Caki2 (cell line): ENCODE measurements around the gene PALM. TPM values are rescaled to one million over a fixed set of nuclear protein-coding genes. Genes with fewer than 3 reads are reported as not detected.

Source experiments
- DNase-seq: peaks from one replicate; pipeline ENCODE4 v3.0.0-alpha.2; 2015; ENCODE audit warnings: low read depth
- in situ Hi-C: cut with HindIII; loops from 2 replicates; pipeline ENCODE4 v1.10.0; 2016; ENCODE audit warnings: low sequenced_read_pairs, low pct_unique_long_range_greater_than_20kb, mixed read lengths
- total RNA-seq: library from RNA; depleted of rRNA; stranded (reverse); fragments of >200 nt; shearing (Covaris generic); gene quantifications from 2 replicates; pipeline ENCODE4 v1.2.3, GENCODE V29; 2014; ENCODE audit warnings: low replicate concordance

PALM gene
- total RNA-seq, 1 experiment from 2014 or later, result 14.1 TPM

DNA sequence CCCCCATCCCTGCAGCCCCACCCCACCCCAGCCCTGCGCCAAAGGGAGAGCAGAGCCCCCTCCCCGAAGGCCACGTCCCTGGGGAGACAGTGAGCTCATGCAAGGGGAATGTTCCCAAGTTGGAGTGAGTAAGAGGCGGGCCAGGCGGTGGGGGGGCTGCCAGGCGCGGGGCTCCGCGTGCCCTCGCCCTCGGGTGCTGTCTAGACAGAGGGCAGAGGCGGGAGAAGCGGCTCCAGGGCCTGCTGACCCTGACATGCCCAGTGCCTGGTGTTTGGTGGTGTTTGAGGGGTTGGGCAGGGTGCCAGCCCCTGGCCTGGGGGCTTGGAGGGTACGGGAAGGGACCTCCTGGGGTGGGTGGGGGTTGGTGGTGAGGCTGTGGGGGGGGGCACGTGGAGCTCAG is 31.5 kb upstream of the PALM start:
- peak; percentile 74 for DNase-seq
- in situ Hi-C loops, result no loop called here

DNA sequence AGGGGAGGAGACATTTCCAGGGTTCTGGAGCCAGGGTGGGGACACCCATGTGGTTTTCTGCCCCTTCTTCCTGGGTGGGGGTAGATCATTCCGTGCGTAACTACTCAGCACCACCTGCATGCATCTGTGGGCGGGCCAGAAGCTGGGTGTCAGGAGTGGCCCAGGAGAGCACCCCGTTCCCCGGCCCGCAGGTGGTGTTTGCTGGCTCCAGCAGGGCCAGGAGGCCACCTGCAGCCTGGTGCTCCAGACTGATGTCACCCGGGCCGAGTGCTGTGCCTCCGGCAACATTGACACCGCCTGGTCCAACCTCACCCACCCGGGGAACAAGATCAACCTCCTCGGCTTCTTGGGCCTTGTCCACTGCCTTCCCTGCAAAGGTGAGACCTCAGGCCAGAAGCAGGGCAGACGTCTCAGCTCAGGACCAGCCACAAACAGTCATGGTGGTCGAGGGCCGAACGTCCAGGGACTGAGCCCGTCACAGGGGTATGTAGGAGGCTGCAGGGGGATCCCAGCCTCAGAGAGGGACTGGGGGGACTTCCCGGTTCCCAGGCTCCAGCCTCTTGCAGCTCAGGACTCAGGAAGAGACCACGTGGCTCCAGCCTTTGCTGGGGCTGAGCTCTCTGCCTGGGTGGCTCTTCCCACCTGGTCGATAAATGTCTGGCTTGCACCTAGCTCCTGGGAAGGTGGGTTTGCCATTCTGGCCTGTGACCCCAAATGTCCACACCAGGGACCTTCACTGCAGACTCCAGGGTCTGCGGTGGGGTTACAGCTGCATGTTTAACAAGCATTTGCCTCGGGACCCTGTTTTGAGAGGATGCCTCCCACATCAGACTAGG is 30.9 kb upstream of the PALM start:
- peak; percentile 46 for DNase-seq
- in situ Hi-C loops, result no loop called here

DNA sequence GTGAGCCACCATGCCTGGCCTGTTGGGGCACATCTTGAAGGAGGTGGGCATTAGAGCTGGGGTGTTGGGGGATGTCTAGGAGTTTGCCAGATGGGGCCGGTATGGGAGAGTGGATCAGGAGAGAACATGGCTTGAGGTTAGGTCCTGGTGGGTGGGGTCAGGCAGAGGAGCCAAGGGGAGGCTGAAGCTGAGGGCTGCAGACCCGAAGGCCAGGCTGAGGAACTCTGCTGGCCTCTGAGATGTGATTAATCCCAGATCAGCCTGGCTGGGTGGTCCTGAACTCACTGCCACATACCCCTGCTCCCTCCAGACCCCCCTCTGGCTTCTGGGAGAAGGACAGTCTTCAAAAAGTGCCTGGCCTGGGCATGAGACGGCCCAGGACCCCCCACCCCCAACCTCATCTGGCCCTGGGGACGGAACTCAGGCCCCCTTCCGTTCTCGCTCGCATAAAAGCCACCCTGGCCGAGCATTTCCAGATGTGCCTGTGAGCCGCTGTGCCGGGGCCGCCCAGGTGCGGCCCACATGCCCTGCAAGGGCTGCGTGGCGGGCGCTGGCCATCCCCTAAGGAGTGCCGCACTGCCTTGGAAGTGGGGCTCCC is 29.8 kb upstream of the PALM start:
- in situ Hi-C loops, result no loop called here
- no peak for DNase-seq

DNA sequence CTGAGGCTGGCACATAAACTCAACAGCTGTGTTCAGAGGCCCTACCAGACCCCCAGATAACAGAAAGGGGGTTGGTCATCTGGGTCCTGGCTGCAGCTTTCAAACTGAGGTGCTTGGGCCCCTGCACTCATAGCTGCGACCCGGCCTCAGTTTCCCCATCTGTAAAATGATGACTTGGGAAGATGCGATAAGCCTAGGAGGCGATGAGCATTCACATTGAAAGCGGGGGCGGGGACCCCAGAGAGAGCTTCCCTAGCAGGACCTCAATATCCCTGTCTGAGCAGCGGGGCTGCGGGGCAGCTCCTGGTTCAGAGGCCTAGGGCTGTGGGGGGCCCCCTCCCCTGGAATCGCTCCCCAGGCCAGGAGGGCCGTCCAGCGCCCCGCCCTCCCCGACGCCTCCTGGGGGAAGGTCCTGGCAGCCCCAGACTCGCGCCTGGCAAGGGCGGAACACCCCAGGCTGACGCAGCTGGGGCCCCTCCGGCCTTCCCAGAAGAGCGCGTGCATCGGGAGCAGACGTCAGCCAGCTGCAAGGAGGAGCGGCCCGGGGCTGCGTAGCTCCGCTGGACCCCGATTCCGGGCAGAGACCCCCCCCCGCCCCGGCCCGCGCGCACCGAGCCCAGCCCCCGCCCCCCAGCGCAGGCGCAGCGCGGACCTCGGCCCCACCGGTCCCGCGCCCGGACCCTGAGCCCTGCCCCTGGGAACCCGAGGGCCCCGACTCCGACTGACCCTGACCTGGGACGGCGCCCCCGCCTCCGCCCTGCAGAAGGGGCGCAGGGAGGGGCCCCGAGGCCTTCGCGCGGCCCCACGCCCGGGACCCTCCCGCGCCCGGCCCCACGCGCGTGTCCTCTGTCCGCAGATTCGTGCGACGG is 29.1 kb upstream of the PALM start:
- DNase-seq, result no peak
- in situ Hi-C loops, result no loop called here

- in situ Hi-C loops, result no loop called here
- DNase-seq, result peak; percentile 86
These were observed 28.3 kb upstream of the PALM start for GRCh38 chr19:680287-681028.

DNA sequence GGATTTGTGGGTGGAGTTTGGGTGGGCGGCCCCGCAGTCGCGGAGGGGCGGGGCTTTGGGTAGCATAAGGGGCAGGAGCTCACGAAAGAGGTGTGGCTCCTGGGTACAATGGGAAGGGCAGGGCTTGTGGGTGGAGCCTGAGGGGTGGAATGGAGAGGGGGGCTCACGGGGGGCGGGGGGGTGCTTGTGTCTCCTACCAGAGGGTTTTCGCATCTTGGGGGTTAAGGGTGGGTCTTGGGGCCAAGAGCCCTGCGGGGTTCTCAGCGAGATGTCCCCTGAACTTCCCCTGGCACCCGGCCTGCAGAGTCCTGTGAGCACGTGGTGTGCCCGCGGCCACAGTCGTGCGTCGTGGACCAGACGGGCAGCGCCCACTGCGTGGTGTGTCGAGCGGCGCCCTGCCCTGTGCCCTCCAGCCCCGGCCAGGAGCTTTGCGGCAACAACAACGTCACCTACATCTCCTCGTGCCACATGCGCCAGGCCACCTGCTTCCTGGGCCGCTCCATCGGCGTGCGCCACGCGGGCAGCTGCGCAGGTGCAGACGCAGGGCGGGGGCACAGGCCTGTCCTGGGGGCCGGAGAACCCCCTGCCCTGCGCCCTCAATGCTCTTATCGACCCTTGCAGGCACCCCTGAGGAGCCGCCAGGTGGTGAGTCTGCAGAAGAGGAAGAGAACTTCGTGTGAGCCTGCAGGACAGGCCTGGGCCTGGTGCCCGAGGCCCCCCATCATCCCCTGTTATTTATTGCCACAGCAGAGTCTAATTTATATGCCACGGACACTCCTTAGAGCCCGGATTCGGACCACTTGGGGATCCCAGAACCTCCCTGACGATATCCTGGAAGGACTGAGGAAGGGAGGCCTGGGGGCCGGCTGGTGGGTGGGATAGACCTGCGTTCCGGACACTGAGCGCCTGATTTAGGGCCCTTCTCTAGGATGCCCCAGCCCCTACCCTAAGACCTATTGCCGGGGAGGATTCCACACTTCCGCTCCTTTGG is 27.4 kb upstream of the PALM start:
- no peak for DNase-seq
- in situ Hi-C loops, result no loop called here

DNA sequence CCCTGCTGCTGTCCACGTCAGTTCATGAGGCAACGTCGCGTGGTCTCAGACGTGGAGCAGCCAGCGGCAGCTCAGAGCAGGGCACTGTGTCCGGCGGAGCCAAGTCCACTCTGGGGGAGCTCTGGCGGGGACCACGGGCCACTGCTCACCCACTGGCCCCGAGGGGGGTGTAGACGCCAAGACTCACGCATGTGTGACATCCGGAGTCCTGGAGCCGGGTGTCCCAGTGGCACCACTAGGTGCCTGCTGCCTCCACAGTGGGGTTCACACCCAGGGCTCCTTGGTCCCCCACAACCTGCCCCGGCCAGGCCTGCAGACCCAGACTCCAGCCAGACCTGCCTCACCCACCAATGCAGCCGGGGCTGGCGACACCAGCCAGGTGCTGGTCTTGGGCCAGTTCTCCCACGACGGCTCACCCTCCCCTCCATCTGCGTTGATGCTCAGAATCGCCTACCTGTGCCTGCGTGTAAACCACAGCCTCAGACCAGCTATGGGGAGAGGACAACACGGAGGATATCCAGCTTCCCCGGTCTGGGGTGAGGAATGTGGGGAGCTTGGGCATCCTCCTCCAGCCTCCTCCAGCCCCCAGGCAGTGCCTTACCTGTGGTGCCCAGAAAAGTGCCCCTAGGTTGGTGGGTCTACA is 25.9 kb upstream of the PALM start:
- DNase-seq, result no peak
- in situ Hi-C loops, result no loop called here

DNA sequence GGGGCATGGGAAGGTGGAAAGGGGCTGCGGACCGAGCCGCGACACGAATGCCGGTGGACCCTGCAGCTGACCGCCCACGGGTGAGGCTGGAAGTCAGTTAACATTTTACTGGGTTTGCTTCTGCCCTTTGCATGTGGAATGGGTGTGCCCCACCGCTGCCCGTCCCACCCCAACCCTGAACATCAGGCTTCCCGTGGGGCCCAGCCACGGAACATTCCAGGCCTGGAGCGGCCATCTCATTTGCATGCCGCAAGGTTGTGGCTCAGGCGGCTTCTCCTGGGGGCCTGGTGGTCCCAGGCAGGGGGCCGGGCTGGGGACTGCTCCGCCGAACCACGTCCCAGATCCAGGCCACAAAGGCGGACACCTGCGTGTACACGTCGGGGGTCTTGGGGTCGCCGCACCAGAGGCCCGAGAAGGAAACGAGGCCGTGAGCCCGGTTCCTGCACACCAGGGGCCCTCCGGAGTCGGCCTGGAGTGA is 23.2 kb upstream of the PALM start:
- no peak for DNase-seq
- in situ Hi-C loops, result no loop called here

GRCh38 chr19:686589-687297 is 22.0 kb upstream of the PALM start:
- in situ Hi-C loops, result no loop called here
- DNase-seq, result no peak

GRCh38 chr19:687569-688166 is 21.1 kb upstream of the PALM start:
- no peak for DNase-seq
- in situ Hi-C loops, result no loop called here

- in situ Hi-C loops, result no loop called here
- DNase-seq, result no peak
These were observed 20.5 kb upstream of the PALM start for GRCh38 chr19:688214-688613.

DNA sequence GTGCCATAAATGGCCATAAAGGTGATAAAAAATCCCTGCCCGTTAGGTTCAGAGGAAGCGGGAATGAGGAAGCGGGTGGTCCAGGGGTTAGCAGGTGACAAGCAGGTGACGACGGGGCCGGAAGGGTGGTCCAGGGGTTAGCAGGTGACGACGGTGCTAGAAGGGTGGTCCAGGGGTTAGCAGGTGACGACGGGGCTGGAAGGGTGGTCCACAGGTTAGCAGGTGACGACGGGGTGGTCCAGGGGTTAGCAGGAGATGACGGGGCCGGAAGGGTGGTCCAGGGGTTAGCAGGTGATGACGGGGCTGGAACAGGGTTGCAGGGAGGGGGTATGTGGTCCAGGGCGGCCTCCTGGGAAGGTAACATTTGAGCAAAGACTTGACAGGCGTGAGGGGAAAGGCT is 19.7 kb upstream of the PALM start:
- no peak for DNase-seq
- in situ Hi-C loops, result no loop called here

- in situ Hi-C loops, result no loop called here
- no peak for DNase-seq
These were observed 18.5 kb upstream of the PALM start for GRCh38 chr19:690203-690602.

- in situ Hi-C loops, result no loop called here
- no peak for DNase-seq
These were observed 14.0 kb upstream of the PALM start for GRCh38 chr19:694481-695351.

DNA sequence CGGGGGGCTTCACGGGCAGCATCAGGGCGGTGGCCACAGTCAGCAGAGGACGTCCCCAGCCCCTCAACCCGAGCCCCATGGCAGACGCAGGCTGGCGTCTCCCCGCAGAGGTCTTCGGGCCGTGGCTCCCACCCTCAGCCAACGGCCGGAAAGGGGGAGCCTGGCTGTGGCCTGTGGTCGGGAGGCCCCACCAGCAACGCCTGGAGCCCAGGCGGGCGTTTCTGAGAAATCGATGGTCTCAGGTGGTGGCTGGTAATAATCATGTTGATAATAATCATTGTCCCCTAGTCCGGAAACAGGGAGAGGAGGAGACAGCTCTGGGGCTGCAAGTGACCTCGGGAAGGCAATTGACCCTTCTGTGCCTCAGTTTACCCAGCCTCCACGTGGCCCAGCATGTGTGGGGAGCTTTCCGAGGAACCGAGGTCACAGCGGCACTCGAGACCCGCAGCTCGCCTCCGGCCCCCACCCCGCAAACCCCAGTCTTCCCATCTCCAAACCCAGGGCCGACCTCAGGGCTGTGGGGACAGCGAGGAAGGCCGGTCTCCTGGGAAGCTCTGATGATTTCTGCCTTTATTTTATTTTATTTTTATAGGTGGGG is 13.3 kb upstream of the PALM start, which contains the start of gene PRSS57:
TSS of gene PRSS57 (minus strand) at position 101 of the 598 bp plus-strand sequence. CDS start at position 79, 22 bp downstream.
- in situ Hi-C loops, result no loop called here
- DNase-seq, result no peak
